Suprapubic skin (tissue), 4 donors: ENCODE results near the gene BST1.

ENCODE experiments used
- EP300 ChIP-seq: sonication (generic); formaldehyde crosslinking; IDR thresholded peaks from one replicate; pipeline ENCODE4 v1.6.1; 2017; ENCODE audit warnings: antibody characterized with exemption
- POLR2AphosphoS5 ChIP-seq, 3 donors: sonication (generic); formaldehyde crosslinking; IDR thresholded peaks; one replicate each; pipeline ENCODE4 v1.6.1; 2017; ENCODE audit warnings: antibody characterized with exemption in 3 of 3

GRCh38 chr4:15702941-15703403 lies at the start of gene BST1:
- TF ChIP-seq EP300: no peak
- peak in 1 of 3 donors; percentile 22 for TF ChIP-seq POLR2AphosphoS5 (IDR thresholded peaks at IDR 0.05)
